Fibroblast of skin of left quadriceps (primary cell): ENCODE measurements around the gene ZBTB47.

Source experiments
- DNase-seq, 2 experiments: peaks; one replicate each; pipeline ENCODE4 v3.0.0-alpha.2; 2013; ENCODE audit warnings: low read depth in 2 of 2

The ZBTB47 gene

DNA sequence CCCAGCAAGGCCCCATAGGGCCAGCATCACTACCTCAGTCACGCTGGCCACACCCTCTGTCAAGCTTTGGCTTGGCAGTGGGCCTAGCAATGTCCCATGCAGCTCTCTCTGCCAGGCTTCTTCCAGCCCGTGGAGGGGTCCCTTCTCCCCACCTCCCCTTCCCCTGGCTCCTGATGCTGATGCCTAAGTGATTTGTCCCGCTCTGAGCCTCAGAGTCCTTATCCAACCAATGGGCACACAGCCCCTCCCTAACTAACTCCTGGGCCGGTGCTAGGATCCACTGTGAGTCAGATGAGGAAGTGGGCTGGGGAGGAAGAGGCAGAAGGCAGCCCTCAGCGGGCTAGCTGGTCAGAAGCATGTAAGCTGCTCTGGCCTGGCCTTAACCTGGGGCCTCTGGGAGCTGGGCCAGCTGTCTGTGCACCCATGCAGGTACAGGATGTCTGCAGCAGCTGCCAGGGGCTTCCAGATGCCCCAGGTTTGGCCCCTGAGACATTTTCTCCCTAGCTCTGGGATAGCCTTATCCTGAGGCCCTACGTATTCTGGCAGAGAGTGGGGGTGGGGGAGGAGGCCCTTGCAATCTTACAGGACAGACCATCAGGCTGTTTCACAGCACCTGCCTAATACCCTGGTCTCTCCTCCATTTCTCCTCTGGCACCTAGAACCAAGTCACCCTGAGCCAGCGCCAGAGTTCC, 740 bp upstream of the ZBTB47 start:
- peak in 1 of 2 experiments; percentile 26 for DNase-seq

DNA sequence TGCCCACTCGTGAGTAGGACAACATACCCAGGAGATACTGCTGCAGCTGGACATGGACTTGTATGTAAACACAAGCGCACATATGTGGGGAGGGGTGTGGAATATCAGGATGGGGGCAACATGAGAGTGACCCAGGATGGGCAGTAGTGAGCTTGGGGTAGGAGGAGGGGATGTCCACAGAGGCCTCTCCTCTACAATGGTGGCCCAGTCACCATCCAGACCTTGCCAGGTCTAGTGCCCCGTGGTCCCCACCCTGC, 266 bp upstream of the ZBTB47 start:
- no peak for DNase-seq

DNA sequence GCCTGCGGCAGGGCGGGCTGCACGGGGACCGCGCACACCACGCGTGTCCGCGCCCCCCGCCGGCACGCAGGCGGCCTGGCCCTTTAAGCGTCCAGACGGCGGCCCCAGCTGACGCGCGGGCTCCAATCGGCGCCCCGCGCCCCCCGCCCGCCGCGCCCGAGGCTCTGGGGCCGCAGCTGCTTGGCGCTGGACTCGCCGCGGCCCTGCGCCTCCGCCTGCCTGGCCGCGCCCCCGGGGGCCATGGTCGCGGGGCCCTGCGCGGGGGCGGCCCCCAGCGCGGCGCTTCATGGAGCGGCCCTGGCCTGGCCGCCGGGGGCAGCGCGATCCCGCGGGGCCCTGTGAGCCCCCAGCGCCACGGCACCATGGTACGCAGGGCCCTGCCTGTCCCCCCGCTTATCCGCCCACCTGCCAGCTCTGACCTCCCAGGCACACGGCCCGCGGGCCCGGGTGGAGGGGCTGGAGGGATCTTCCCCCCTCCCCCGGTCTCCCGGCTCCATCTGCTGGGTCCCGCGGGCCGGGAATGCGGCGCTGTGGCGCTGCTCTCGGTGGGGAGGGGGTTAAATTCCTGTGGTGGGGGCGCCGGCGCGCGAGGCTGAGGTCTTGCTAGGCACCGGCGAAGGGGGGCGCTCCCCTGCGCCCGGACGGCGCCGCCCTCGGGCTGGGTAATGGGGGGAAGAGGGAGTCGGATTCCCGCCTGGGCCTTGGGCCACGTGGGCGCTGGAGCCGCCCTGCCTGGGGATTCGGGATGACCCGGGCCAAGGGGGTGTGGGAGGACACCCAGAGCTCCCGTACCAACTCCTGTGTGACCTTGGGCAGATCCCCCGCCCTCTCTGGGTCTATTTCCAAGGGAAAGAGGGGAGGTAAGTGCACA, 1.1 kb downstream of the ZBTB47 start:
- DNase-seq: no peak

DNA sequence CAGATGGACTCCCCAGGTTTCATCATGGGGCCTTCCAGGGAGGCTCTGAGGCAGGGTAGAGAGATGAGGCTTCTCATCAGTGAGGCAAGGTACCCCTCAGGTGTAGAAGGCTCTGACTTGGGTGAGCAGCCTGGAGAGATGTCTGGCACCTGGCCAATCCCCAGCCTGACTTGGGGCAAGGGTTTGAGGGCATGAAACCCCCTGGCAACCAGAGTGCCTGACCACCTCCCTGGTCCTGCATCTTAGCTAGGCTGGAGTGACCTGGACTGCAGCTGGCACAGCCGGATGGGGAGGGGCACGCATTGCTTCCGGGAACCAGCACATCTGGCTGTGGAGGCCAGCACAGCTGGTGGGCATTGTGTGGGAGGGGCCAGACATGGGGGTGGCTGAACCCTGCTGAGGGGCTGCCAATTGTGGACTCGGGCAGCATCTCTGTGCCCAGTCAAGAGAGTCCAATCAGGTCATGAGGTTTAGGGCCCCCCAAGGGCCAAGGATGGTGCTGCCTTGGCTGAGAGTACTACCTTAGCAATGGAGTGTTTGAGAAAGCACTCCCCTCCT, 1.9 kb downstream of the ZBTB47 start:
- DNase-seq: no peak

DNA sequence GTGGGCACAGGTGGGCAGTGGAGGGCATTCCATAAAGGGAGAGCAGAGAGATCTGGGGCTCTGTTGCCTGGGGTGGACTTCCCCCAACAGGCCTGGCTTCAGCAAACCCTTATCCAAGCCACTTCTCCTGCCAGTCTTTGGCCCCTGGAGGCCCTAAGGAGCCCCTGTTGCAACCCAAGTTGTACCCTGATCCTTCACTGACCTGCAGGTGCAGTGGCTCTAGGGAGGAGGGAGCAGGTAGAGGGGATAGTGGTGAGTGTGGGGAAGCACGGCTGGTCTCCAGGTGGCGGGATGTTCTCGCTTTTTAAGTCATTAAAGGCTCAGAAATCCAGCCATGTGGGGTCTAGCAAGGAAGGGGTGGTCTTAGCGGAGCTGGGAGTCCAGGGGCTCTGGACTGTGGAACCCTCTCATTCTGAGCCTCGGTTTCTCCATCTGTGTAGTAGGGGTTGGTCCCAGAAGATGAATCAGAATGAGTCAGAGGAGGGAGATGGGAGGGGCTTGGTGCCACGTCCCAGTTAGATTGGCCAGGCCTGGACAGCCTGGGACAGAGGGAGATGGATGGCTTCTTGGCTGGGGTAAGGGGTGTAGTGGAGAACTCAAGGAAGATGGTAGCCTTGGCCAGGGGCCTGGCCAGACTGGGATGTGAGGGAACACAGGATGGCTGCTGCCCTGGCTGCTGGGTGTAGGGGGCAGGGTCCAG, 2.6 kb downstream of the ZBTB47 start:
- no peak for DNase-seq

DNA sequence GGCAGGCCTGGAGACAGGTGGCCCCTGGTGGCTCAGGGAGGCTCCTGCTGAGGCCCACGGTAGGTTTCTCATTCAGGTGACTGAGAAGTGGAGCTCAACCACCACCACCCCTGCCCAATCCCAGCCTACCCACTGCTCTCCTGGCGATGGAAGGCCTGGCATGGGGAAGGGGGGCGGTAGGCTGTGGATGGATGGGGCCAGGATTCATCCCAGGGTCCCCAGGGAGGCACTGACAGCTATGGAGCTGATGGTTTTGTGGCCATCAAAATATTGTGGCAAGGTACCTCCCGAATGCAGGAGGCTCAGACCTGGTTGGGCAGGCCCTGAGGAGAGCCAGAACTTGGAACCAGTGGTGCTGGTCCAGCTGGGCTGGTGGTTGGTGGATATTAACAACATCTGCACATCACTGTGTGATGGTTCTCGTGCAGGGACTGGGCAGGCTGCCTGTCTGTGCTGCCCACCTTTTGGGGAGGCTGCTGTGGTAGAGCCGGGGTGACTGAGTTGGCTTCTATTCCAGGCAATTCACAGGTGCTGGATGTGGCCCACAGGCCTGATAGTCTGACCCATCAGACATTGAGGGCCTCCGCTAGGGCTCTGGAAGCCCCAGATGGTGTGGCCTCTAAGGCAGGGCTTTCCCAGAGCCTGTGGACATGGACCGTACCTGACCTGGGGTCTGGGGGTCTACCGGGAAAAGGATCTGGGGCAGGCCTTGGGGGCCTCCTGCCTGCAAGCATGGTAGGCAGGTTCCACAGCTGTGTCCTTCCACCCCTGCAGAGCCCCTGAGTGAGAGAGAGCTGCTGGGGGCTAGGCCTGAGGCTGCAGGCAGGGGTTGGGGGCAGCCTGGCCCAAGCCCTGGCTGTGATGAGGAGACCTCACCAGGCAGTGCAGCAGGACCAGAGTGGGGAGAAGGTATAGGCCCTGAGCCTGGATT, 3.4 kb downstream of the ZBTB47 start:
- DNase-seq: no peak

DNA sequence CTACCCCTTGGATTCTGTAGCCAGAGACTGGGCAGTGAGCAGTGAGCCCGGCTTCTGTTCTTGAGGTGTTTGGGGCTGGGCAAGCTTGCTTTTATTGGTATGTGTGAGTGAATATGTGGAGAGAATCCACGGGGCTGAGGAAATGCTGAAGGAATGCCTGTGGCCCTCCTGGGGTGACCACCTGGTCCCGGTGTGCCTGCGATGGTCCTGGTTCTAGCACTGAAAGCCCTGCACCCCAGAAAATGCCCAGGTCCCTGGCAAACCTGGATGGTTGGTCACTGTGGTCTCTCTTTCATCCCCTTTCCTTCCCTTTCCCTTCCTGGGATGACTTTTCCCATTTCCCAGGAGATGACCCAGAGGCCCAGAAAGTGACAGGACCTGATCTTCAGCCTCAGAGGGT, 4.2 kb downstream of the ZBTB47 start:
- no peak for DNase-seq

DNA sequence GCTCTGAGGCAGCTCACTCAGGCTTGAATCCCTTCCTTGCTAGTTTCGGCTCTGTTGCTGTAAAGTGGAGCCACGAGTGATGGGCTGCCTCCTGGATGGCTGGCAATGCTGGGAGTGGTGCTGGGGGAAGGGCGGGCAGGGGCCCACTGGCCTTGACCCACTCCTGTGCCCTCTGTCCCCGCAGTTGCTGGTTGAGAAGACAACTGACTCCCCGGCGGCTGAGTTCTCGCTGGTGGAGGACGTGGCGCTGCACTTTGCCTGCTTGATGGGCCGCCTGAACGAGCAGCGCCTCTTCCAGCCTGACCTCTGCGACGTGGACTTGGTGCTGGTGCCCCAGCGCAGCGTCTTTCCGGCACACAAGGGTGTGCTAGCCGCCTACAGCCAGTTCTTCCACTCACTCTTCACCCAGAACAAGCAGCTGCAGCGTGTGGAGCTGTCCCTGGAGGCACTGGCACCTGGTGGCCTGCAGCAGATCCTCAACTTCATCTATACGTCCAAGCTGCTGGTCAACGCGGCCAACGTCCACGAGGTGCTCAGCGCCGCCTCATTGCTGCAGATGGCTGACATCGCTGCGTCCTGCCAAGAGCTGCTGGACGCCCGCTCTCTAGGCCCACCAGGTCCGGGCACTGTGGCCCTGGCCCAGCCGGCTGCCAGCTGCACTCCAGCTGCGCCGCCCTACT, 4.7 kb downstream of the ZBTB47 start:
- DNase-seq: no peak

DNA sequence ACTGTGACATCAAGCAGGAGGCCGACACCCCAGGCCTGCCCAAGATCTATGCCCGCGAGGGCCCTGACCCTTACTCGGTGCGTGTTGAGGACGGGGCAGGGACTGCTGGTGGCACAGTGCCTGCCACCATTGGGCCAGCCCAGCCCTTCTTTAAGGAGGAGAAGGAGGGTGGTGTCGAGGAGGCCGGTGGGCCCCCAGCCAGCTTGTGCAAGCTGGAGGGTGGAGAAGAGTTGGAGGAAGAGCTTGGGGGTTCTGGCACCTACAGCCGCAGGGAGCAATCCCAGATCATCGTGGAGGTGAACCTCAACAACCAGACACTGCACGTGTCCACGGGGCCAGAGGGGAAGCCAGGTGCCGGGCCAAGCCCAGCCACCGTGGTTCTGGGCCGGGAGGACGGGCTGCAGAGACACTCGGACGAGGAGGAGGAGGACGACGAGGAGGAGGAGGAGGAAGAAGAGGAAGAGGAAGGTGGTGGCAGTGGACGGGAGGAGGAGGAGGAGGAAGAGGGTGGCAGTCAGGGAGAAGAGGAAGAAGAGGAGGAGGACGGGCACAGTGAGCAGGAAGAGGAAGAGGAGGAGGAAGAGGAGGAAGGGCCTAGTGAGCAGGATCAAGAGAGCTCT, 5.4 kb downstream of the ZBTB47 start:
- DNase-seq: no peak

DNA sequence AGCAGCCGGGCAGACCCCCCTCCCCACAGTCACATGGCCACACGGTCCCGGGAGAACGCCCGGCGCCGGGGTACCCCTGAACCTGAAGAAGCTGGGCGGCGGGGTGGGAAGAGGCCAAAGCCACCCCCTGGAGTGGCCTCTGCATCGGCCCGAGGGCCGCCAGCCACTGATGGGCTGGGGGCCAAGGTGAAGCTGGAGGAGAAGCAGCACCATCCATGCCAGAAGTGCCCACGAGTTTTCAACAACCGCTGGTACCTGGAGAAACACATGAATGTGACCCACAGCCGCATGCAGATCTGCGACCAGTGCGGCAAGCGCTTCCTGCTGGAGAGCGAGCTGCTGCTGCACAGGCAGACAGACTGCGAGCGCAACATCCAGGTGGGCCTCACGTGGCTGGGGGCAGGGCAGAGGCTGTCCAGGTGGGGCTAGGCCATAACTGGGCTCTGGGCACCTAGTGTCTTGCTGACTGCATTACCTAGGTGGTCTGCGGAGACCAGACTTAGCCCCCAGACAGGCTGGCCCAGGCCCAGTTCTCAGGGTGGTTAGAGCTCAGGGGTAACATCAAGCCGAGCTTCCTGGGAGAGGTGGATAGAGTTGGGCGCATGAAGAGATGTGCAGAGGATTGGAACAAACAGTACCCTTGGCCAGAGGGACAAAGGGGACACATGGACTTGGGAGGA, 6.1 kb downstream of the ZBTB47 start:
- no peak for DNase-seq

DNA sequence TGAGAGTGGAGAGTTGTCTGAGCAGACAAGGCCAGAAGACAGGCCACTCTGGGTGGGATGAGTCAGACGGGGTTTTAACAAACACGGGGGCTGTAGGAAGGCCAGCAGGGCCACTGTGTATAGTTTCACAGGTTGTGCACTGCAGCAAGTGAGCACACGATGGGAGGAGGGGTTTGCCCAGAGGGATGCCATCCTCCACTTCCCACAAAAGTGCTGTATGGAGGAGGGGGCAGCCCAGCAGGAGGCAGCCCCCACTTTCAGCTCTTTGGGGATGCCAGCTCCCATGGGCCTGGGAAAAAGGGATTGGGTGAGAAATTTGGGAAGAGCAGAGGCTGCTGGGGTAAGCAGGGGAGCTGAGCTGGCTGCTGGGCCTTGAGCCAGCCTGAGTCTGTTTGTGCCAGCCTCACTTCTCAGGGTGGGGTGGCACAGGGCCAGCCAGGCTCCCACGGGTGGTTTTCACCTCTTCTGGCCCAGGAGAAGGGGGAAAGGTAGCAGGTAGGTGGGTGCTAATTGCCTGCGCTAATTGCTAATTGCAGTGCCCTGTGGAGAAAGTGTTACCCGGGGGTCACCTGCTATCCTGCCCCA, 6.7 kb downstream of the ZBTB47 start:
- DNase-seq: no peak

DNA sequence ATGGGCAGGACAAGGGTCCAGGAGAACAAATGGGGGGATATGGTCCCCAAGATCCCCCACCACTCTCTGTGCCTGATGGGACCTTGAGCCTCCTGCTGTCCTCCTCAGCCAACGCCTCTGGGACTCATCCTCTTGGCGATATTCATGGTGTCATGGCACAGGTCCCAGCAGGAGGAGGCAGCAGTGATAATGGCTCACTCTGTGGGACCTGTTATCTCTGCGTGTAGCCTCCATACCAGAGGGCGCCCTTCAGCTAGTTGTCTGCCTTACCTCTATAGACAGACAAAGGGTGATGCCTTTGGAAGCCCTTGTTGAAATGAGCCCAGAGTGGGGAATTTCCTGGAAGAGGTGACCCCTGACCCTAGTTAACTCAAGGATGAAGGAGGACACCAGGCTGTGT, 7.4 kb downstream of the ZBTB47 start:
- DNase-seq: no peak

DNA sequence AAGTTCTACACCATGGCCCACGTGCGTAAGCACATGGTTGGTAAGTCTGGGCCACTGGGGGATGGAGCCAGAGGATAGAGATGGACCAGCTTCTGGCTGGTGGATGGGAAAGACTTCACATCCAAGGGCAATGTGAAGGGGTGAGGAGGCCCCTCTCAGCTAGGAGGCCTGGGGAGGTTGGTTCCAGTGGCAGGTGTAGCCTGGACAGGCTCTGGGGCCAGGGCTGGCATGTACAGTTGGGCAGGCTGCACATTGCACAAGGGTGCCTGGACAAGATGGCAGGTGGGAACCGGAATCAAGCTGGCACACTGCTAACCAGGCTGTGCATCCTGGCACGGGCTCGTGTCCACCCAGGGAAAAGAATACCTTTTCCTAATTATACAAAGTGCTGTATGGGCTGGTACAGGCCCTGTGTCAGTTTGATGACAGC, 8.1 kb downstream of the ZBTB47 start:
- DNase-seq: no peak

DNA sequence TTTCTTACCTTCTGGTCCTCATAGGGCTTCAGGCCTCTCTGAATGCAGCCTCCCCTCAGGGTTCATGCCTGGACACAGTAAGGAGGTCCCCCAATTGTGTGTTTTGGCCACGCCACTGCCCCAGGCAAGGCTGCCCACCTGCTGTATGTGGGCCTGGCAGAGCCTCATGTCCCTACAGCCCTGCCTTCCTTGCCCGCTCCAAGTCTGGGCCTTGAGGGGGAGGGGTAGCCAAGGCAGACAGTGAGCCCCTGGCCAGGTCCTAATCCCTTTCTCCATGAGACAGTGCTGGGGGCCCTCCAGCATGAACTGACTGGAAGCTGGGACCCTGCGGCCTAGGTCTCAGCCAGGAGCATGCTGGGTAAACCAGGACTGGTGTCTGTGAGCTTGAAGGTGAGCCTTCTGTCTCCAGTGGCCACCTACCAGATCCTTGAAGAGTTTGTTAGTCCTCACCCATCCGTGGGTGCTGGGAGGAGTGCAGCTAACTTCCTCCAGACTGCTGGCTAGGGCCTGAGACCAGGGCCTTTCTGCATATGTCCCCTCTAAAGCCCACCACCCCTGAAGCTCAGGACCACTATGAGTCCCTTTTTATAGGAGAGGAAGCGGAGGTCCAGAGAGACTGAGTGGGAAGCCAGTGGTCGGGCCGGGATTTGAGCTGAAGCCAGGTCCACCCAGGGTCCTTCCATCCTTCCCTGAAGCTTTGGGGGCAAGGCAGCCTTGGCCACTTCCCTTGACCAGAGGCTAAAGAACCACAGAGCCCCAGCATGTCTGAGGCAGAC, 8.7 kb downstream of the ZBTB47 start:
- DNase-seq: no peak

DNA sequence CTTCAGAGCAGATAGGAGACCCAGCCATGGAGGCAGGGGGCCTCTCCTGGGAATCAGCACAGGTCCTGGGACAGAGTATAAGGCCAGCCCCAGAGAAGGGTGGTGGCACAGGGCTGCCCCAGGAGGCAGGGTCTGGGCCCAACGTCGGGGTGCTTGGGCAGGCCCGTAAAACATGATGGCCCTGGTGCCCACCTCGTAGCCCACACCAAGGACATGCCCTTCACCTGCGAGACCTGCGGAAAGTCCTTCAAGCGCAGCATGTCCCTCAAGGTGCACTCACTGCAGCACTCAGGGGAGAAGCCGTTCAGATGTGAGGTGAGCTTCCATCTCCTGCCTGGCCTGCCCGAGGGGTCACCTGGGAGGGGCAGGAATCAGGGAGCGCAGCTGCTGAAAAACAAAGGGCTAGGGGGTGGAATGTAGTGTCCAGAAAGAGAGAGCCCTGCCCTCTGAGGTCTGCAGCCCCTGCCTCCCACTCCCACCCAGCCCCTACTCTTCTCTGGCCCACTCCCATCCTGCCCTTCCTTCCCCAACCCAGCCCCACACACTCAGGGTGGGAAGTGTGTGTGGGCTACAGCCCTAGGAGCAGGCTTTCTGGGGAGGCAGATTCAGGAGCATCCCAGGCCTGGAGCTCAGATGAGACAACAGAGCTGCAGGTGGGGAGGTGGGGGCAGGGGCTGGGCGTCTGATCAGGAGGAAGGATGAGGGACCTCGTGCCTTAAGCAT, 9.5 kb downstream of the ZBTB47 start:
- no peak for DNase-seq

DNA sequence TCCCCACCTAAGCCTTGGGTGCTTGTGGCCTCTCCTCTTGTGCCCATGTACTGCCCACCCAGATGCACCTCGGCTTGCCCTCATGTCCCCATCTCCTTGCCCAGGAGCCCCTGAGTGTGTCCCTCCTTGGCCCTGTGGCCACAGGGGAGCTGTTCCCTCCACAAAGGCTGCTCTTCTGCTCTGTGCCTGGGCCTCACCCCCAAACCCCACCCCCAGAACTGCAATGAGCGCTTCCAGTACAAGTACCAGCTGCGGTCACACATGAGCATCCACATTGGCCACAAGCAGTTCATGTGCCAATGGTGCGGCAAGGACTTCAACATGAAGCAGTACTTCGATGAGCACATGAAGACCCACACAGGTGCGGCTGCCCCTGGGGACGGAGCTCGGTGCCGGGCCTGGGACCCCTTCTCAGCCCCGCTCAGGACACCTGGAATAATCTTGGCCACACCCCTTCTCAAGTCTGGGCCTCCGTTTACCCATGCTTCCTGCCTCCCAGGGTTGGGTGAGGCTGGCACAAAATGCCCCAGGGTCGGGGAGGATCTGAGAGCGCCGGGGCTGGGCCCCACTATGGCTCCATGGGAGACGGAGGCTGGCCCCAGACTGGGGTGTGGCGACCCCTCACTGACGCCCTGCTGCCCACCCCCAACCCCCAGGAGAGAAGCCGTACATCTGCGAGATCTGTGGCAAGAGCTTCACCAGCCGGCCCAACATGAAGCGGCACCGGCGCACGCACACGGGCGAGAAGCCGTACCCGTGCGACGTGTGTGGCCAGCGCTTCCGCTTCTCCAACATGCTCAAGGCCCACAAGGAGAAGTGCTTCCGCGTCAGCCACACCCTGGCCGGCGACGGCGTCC, 10.3 kb downstream of the ZBTB47 start:
- DNase-seq: no peak

DNA sequence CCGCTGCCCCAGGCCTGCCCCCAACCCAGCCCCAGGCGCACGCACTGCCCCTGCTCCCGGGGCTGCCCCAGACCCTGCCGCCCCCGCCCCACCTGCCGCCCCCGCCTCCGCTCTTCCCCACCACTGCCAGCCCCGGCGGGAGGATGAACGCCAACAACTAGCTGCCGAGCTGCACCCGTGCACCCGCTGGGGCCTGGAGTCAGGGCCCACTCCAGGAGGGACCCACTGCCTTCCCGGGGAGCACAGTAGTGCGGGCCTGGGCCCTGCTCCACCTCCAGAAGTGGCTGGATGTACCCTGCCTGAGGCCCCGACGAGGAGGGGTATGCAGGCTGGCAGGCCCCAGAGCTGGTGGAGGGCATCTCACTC, 10.9 kb downstream of the ZBTB47 start:
- no peak for DNase-seq
